ENCODE measurements around the gene MT1X. TPM values are rescaled to one million over a fixed set of nuclear protein-coding genes. Genes with fewer than 3 reads are reported as not detected.

The MT1X gene
- polyA plus RNA-seq, 3 donors = 2,752 to 5,906 (median 2,980) TPM

DNA sequence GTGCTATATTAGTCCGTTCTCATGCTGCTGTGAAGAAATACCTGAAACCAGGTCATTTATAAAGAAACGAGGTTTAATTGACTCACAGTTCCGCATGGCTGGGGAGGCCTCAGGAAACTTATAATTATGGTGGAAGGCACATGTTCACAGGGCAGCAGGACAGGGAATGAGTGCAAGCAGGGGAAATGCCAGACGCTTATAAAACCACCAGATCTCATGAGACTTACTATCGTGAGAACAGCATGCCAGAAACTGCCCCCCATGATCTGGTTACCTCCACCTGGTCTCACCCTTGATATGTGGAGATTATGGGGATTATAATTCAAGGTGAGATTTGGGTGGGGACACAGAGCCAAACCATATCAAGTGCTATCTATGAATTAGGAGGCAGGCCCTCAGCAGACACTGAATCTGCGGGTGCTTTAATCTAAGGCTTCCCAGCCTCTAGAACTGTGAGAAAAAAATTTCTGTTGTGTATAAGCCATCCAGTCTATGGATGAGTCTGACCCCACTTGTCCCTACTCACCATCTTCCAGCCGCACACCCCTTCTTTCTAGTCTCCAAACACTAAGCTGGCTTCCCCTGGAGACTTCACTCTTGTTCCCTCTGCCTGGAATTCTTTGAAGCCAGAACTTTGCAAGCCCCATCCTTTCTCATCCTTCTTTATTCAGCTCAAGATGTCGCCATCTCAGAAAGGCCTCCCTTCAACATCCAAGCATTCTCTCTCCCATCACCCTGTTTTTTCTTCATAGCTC lies 46.9 kb downstream of the MT1X start:
- H3K27ac ChIP-seq (ENCODE audit: low read depth, low read length) = no peak overlapping the region
- 37 to 46% (median 42%) methylated on average over 8 of the region's 8 CpGs for WGBS, 3 donors

DNA sequence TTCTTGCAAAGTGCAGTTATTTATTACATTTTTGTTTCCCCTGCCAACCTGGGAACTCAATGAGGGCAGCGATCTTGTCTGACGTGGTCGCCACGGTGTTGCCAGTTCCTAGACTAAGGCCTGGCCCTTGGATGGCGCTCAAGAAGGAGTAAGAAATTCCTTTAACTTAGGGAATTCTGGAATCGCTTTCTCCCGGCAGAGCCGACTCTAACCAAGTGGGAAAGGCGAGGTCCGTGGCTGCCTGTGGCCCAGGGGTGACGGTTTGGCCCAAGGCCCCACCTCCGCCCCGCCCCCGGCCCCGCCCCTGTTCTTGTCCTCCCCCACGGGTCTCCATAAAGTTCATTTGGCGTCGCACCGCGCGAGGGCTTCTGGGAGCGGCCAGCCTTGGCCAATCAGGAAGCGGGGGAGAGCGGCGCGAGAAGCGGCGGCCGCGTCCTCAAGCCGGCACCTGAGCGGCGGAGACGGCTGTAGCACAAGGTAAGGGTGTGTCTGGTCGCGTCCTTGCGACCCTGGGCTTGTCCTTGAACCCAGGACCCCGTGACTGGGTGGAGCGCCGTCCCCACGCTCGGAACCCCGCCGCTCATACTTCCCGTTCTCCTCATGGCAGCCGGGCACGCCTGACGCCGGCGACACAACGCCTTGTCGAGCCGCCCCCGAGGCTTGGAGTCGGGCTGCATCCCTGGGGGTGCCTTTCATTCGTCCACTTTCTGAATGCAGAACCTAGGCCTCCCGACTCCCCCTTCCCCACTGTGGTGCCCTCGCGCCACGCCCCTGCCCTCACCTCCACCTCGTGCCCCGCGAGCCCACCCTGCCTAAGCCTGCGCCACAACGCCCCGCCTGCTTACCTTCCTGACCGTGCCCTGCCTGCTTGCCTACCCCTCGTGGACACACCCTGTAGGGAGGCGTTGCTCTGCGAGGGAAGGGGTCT lies 47.7 kb downstream of the MT1X start, which contains the start of gene NUP93:
TSS of gene NUP93 (plus strand) at position 395 of the 928 bp plus-strand sequence. CDS start 18,119 bp downstream, outside the sequence.
- H3K27ac ChIP-seq (ENCODE audit: low read depth, low read length) = no peak within 1 kb of the TSS
- 1% methylated on average over 70 of the region's 70 CpGs for WGBS, 3 donors

DNA sequence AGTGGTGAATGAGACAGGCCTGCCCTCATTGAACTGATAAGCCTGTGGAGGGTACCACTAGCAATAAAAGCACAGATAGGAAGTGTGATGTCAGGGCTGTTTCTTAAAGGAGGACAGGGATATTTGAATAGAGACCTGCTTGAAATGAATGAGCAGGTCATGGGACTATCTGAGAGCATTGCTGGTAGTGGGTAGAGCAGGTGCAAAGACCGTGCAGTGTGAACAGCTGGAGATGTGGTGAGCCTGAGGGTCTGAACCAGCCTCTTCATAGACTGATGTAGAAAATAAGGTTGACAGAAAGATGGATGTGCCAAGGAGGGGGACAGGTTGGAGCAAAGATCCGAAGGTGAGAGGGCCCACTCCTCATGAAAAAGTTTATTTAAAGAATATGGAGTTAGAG lies 50.1 kb downstream of the MT1X start:
- WGBS, 3 donors = 82 to 91% (median 88%) methylated on average over 2 of the region's 2 CpGs
- no peak overlapping the region for H3K27ac ChIP-seq (ENCODE audit: low read depth, low read length)

DNA sequence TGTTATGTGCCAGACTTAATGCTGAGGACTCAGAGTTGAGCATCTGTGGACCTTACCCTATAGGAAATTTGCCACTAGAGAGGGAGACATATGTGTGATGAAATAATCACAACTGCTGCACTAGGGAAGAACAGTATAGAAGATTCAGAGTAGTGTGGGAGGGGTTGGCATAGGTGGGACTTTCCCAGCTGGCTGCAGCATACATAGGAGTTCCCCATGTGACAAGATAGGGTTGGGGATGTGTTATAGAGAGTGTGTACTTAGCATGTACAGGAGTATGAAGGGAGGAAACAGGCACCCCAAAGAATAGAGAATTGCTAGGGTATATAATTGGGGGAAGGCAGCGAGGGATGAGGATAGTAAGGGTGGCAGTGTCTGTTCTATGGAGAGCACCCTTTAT lies 50.6 kb downstream of the MT1X start:
- H3K27ac ChIP-seq (ENCODE audit: low read depth, low read length) = no peak overlapping the region
- WGBS, 3 donors = 90 to 100% (median 98%) methylated on average over 1 of the region's 1 CpG

Other genes starting within 250 kb of the MT1X start
- 10 to 100 TPM; 34.2 to 40.4 (median 34.4) TPM for gene NUDT21, start 231.1 kb upstream of the MT1X start, polyA plus RNA-seq
- gene OGFOD1, start 230.9 kb upstream of the MT1X start, polyA plus RNA-seq = 10 to 100 TPM in 1 of 3 donors, 1 to 10 TPM in 2; 7.8 to 25.7 (median 9.2) TPM
- 10 to 100 TPM; 12.8 to 38.9 (median 21.3) TPM for gene BBS2, start 162.4 kb upstream of the MT1X start, polyA plus RNA-seq
- not detected for gene MT4, start 117.4 kb upstream of the MT1X start, polyA plus RNA-seq
- 1 to 10 TPM in 2 of 3 donors, under 1 TPM in 1; 0.91 to 2.7 (median 1.8) TPM for gene MT3, start 92.9 kb upstream of the MT1X start, polyA plus RNA-seq
- gene MT2A, start 73.9 kb upstream of the MT1X start, polyA plus RNA-seq = 1,000 to 10,000 TPM in 2 of 3 donors, 100 to 1,000 TPM in 1; 558 to 7,150 (median 3,647) TPM
- 1,000 to 10,000 TPM in 2 of 3 donors, 100 to 1,000 TPM in 1; 256 to 2,506 (median 1,432) TPM for gene MT1E, start 56.7 kb upstream of the MT1X start, polyA plus RNA-seq
- 1,000 to 10,000 TPM in 1 of 3 donors, 100 to 1,000 TPM in 2; 108 to 1,265 (median 551) TPM for gene MT1M, start 49.8 kb upstream of the MT1X start, polyA plus RNA-seq
- 1,000 to 10,000 TPM in 2 of 3 donors, 100 to 1,000 TPM in 1; 259 to 2,112 (median 1,254) TPM for gene MT1A, start 43.8 kb upstream of the MT1X start, polyA plus RNA-seq
- 1 to 10 TPM in 1 of 3 donors, not detected in 2; 9.3 TPM for gene MT1B, start 30.6 kb upstream of the MT1X start, polyA plus RNA-seq
- gene MT1F, start 24.5 kb upstream of the MT1X start, polyA plus RNA-seq = 100 to 1,000 TPM in 2 of 3 donors, 10 to 100 TPM in 1; 84.5 to 341 (median 130) TPM
- gene MT1G, start 14.4 kb upstream of the MT1X start, polyA plus RNA-seq = 1,000 to 10,000 TPM; 1,258 to 2,088 (median 1,548) TPM
- 10 to 100 TPM in 2 of 3 donors, 1 to 10 TPM in 1; 6.4 to 67.9 (median 60.5) TPM for gene MT1H, start 12.7 kb upstream of the MT1X start, polyA plus RNA-seq
- 10 to 100 TPM; 10.1 to 32.1 (median 19.8) TPM for gene NUP93, start 47.7 kb downstream of the MT1X start, polyA plus RNA-seq
- under 1 TPM in 2 of 3 donors, not detected in 1; 0.02 to 0.06 TPM for gene SLC12A3, start 182.7 kb downstream of the MT1X start, polyA plus RNA-seq
- gene HERPUD1, start 249.7 kb downstream of the MT1X start, polyA plus RNA-seq = 100 to 1,000 TPM in 1 of 3 donors, 10 to 100 TPM in 2; 41.7 to 149 (median 75.2) TPM

Data from adipose tissue (tissue), 3 donors.